Stimulated activated CD8-positive, alpha-beta memory T cell treated with anti-CD3 and anti-CD28 coated beads, Interleukin-4, amount 100 ng/mL, for 48 hours (primary cell): ENCODE results near the gene CSNK2B.

Source experiments
- DNase-seq: peaks from one replicate; pipeline ENCODE4 v3.0.0-alpha.2; 2020

CSNK2B gene

DNA sequence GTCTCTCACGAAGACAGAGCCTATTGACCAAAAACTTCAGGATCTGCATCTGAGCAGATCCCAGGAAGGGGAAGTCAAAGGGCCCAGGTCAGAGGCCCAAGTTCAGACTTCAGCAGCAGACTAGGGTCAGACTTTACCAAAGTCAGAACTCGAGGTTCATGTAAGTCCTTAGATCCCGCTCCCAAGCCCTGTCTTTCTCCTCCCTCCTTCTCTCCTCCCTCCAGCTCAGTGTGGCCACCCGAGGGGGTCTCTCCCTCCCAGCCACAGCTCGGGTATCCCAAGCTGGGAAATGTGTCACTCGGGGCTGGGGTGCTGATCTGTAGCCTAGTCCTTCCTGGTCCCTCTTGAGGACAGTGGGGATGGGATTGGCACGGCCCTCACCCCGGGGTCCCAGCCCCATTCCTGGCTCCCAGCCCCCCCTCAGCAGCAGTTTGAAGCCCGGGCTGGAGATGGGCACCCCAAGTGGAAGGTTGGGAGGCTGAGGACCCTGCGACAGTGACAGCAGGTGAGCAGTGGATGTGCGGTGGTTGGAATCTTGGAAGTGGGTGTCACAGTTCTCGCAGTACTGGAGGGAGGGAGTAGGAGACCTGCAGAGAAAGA lies 3.7 kb upstream of the CSNK2B start:
- no peak for DNase-seq

DNA sequence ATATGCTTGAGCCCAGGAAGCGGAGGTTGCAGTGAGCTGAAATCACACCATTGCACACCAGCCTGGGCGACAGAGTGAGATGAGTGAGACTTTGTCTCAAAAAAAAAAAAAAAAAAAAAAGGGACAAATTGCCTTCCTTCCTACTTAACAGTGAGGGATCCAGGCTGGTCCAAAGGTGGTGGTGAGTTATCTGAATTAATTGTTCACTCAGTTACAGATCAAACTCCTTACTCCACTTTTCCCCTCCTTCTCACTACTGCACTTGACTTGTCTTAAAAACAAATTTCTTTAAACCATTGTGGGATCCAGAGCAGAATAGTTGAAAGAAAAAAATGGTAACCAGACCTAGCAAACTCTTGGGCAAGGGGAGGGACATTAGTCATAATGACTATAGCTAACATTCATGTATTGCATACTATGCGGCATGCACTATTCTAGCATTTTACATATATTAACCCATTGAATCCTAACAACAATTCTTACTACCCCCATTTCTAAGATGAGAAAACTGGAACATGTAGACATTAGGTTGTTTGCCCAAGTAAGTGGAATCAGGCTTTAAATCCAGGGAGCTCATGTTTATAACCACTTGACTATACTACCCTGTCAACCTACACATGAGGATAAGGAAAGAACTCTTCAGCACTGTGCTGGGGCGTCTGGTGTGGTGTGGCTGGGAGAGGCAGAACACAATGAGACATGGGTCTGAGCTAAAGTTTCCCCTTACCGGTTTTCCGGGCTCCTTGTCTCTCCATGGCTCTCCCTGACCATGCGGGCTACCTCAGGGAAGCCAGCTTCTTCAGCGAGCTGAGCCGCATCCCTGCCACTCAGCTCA lies 2.5 kb upstream of the CSNK2B start:
- no peak for DNase-seq

DNA sequence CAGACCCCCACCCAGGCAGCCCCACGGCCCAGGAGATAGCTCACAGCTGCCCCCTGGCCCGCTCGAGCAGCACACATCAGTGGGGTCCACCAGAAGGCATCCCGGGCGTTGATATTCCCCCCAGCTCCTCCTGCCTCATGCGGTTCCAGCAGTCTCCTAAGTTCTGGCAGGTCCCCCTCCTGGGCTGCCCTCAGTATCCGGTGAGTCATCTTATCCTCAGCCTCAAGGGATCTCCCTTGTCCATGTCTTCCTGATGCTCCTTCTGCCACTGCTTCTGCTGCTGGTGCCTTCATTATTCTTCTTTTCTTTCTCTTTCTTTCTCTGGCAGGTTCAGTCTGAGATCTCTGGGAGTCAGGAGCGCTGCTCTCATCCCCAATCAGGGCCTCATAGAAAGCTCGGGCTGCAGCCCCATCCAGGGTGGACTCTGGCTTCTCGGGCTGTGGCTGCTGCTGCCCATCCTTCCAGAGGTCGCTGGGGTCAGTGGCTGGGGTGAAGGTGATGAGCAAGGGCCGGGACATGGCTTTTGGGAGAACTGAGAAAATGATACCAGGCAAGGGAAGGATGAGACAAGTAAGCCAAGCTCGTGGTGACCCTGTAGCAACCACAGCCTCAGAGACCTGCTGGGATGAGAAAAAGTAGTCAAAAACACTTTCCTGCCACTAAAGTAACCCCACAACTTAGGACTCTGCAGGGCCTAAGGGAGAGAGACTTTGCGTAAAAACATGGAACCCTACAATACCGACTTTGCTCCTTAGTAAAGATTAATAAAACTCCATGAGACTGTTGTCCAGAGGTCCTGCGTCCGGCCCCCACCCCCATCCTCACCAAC lies 1.7 kb upstream of the CSNK2B start:
- no peak for DNase-seq

DNA sequence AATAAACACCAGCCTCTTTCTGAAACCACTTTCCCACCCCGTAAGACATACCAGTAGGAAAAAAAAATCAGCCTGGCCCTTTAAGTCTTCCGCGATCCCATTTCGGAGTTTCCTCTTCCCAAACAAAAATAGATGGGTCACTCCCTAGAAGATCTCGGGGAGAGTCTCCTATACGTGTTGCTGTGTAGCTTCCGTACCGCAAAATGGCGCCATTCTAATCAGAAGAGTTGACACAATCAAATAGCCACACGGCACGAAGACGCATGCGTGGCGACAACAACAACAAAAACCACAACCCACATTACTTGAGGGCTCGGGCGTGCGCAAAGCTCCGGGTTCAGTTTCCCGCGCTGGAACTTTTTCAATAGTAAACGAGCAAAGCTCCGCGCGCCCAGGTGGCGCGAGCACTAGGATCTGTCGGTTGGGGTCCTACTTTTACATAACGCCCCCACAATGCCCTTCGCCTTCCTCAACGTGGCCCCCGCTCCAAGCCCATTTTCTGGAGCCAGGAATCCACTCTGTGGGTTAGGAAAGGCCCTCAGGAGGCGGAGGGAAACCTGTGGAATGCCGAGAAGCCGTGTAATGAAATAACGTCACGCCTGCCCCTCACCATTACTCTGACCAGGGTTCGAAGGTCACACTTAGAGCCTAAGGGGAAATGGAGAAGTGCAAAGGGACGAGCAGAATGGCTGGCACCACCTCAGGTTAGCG lies 935 bp upstream of the CSNK2B start, which contains the start of gene GPANK1:
GPANK1 (minus strand) TSS at position 208 of the 711 bp plus-strand sequence. CDS start 519 bp downstream, outside the sequence.
- DNase-seq, result peak; percentile 92

DNA sequence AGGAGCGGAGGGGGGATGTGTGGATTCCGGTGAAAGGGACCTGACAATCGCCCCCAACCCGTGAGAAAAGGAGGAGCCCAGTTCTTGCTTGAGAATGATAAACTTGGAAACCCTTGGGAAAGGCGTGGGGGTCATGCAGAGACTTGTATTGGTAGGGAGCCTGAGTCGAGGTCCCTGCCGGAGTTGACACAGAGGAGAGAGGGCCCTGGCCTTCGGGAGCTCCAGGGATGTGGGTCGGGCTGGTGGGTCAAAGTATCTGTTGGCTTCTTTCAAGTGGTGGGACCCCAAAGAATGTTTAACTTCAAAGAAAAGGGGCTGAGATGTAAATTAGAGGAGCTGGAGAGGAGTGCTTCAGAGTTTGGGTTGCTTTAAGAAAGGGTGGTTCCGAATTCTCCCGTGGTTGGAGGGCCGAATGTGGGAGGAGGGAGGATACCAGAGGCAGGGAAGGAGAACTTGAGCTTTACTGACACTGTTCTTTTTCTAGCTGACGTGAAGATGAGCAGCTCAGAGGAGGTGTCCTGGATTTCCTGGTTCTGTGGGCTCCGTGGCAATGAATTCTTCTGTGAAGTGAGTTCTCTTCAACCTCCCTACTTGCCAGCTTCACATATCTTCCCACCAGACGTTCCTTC lies 571 bp downstream of the CSNK2B start:
- no peak for DNase-seq

DNA sequence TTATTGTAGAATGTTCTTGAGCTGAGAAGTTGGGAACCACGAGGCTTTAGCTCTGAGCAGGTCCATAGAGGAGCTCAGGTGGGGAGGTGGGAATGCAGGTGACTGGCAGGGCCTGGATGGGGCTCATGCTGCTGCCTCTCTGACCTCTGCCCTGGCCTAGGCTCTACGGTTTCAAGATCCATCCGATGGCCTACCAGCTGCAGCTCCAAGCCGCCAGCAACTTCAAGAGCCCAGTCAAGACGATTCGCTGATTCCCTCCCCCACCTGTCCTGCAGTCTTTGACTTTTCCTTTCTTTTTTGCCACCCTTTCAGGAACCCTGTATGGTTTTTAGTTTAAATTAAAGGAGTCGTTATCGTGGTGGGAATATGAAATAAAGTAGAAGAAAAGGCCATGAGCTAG lies 3.8 kb downstream of the CSNK2B start, which contains the start of gene LY6G5B:
LY6G5B (plus strand) TSS at position 301 of the 400 bp plus-strand sequence. CDS start 975 bp downstream, outside the sequence.
- no peak for DNase-seq

DNA sequence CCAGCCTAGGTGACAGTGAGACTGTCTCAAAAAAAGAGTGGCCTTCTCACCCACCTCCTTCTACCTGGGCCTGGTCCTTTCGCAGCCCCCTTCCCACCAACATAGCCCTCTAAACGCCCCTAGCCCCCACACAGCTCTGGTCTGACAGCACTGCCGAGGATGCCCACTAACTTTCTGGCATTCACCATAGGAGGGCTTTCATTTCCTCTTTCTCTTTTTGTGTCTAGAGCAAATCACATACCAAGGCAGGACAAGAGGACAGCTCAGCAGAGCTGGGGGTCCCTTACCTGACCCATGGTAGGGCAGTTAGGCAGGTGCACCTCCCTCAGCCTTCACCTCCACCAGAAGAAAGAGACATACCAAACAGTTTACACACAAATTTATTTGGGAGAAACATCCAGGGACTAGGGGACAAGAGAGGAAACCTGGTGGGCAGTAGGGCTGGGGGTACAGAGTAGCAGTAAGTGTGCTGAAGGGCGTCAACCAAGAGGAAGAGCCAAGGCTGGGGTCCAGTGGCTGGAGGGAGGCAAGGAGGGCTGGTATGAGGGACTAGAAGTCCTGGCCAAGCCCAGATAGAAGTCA lies 10.5 kb downstream of the CSNK2B start:
- no peak for DNase-seq

DNA sequence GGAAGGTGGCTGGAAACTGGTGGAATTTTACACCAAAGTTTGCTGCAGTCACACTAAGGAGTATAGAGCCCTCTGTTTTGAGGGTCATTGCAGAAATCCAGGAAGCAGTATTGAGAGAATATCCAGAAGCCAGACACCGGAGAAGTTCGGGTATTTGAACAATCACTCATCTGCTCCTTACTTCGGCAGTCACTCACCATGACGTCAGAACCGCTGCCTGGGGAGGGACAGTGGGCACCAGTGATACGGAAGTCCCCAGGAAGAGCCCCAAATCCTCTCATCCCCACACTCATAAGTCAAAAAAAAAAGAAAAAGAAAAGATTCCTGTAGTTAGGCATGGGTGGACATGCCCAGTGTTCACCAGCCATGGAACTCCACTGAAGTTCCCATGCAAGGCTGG lies 11.0 kb downstream of the CSNK2B start:
- DNase-seq, result no peak

DNA sequence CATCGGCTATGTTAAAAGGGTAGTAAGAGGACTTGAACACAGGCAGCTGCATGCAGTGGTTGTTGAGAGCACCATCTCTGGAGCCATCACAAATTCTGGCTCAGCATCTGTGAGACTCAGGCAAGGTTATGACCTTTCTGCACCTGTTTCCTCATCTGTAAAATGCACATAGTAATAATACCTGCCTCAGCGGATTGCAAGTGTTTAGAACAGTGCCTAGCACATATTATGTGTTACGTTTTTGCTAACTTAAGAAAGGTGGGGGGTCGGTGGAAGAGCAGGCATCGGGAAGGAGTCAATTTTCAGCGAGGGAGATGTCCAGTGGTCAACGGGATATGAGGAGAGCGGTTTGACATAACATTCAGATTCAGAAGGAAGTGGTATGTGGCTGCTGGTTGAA lies 12.1 kb downstream of the CSNK2B start:
- DNase-seq, result no peak

DNA sequence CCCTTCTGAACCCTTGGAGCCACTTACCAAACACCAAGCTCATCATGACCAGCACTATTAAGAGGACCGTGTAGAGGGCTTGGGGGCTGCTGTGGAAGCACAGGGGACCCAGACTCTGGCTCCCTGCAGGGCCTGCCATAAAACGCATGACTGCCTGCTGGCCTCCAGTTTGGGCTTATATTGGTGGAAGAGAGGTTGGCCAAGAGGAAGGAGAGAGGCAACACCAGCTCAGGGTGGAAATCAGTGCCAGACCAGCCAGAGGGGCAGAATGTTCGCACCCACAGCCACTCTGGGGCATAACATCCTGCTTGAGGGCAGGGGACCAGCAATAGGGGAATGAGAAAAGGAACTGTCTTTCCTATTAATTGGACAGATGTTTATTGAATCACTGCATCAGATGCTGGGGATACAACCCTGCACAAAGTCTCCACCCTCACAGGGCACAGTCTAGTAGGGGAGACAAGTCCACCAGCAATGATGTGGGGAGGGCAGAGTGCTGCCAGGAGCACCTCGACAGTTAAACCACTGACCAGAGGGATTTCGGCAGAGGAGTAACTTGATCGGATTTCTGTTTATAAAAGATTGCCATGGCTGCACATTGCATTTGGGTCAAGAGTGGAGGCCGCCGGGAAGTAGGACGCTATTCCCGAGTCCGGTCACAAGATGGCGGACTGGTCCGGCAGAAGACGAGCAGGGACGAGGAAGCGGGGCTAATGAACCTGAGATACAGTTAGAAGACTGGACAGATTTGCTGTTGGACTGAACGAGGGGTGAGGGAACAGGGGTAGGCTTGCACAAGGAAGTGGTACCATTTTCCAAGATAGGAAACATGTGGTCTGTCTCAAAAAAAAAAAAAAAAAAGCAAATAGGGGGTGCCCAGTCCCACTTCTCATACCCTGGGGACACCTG lies 14.6 kb downstream of the CSNK2B start, which contains the start of gene LY6G5C:
LY6G5C (minus strand) TSS at position 842 of the 909 bp plus-strand sequence; CDS start at position 148, 694 bp downstream.
- DNase-seq, result peak; percentile 75

DNA sequence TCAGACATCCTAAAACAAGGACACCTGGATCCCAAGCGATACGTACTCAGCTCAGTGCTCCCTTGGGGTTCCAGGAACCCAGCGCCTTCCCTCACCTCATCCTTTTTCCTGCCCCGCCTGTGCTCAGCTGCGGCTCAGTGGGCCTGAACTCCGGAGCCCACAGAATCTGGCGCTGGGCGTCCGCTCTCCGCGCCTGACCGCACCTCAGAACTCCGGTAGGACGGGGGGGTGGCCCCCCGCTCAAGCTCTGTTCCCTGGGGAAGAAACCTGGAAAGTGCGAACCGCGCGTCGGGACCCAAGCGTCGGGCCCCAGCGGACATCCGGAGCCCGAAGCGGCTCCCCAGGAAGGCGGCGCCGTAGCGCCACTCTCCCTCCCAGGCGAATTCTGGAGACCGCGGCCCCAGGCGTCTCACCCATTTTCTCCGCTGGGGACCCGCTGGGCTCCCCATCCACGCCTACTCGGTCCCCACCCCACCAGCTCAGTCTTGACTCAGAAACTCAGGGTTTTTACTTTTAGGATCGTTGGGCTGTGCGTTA lies 15.3 kb downstream of the CSNK2B start:
- DNase-seq, result peak; percentile 69

DNA sequence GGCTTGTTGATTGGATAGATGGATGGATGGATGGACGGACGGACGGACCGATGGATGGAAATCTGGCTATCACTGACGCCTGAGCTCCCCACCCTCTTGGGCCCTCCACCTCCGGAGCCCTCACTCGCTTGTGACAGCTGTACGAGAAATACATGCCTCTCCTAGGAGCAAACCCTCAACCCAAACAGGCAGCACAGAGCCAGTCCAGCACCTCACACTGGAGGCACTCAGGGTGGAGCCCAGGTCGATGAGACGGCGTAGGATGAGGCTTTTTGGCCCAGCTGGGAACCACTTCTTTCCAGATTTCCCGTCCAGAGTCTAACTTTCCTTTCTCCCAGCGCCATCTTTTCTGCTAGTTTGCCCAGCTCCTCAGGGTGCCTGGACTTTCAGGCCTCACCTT lies 17.7 kb downstream of the CSNK2B start:
- no peak for DNase-seq

DNA sequence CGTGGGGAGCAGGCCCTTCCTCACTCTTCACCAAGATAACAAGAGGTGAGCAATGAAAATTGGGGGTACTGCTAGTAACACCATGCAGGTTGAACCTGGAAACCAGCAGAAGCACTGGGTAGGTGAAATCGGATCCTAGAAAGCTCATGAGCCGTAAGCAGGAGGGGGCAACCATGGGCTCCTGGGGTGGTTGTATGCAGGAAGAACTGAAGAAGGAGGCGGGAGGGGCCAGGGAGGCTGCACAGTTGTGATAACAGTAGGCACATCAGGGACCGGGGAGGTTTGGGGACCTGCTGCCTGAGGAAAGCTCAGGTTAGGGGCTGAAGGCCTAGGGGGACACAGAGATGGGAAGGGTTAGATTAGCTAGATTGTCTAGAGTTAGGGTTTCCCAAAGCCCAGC lies 20.6 kb downstream of the CSNK2B start:
- no peak for DNase-seq

DNA sequence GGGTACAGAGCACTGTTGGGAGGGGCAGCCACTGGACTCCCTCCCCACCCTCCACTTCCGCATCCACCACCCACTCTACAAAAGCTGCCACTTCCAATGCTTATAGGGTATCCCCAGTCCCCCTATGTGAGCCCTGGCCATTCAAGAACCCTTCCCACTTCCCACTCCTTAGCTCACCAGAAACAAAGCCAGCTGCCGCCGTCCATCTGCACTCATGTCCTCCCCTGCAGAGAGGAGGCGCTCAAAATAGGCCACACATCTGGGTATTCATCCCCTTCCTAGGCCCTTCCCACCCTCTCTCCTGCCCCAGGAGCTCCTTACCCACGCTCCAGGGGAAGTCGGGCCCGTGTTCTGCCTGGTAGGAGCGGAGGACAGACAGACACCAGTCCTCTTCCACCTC lies 21.4 kb downstream of the CSNK2B start:
- no peak for DNase-seq

DNA sequence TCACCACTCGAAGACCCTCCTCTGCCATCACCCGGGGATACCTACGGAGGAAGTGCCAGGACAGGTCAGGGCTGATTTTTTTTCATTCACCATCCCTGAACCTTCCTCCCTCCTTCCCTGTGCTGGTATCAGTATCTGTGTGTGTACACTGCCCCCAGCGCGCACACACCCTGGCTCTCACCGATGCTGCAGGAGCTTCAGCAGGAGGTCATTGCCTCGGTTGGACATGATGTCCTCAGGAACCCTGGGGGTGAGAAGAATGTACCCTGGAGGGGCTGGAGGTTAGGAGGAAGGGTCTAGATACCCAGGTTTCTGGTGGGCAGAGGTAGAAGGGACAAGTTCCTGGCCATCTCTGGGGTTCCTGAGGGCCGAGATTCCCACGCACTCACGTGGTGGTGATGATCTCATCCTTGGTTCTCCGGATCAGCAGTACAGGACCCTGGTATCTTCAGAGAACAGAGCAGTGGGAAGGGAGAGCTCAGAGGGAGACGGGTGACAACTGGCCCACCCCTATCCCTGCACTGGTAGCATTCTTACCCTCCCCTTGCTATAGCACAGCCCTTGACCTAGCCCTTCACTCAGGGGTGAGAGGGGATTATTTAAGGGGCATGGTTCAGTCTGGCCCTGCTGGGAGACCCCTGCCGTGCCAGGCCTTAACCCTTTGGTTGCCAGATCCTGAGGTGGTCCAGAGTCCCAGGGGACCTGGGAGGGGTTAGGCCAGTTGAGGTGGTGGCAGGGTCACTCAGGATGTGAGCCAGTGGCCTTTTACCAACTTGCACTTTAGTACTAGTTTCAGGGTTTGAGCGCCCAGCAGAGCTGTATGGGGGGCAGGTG lies 22.2 kb downstream of the CSNK2B start:
- DNase-seq, result no peak

DNA sequence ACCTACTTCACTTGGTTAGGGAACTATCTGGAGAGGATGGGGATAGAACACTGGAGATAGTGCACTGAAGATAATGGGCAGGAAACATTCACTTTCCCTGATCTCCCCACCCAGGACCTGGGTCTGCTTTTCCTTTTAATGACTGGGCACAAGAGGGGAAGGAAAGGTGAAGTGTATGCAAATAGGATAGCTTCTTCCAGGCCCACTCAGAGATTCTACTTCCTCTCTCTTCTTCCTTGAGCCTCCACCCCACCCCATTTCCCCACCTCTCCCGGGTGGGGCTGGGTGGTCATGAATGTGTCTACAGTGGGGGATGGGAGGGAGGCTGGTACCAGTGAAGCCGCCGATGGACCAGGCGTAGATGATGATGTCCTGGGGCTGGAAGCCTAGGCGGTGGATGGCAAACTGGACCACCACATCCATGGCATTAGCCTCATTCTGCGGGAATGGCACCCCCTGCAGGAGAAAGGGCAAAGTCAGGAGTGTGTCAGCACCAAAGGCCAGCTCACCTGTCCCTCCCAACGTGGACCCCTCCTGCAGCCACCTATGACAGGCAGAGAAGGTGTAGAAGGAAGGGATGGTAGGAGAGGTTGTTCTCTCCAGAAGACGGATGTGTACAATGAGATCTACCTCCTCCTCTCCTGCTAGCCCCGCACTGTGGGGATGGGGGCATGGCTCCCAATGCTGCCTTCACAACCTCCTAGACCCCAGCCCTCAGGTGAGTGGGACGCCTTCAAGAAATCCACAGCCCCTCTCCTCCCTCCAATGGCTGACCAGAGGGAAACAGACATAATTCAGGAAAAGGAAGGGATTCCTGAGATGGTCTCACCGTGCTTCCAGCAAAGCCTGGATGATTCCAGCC lies 23.6 kb downstream of the CSNK2B start:
- no peak for DNase-seq

DNA sequence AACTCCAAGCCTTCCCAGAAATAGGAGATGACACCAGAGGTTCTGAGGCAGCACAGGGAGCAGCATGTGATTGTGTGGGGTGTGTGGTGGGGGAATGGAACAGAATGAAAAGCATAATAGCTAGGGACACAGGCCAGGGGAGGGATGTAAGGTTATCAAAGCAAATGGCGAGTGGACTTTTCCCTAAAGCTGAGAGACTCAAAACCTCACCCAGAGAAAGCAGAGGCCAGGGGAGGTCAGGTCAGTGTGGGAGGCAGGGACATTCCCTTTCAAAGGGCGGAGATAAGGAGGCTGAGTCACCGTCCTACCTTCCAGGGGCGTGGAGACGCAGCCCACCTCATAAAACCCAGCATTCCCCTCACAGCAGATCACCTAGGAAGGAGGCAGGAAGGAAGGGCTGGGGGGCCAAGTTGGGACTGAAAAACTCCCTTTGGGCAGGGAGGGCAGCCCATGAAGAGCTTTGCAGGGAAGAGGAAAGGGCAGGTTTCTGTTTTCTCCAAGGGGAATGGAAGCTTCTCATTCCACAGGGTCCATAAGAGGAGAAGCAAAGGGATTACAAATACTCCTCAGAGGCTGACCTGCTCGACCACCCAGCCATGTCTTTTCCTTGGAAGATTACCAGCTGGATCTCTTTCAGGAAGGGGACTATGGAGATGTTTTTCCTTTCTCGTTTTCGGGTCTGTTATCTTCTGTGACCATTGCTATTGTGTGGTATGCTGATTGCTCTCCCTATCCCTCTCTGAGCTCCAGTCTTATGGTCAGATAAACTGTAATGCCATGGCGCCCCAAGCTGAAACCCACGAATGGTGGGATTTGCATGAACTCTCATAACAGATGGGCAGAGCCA lies 24.6 kb downstream of the CSNK2B start:
- DNase-seq, result no peak
